Tibial nerve (tissue), 4 donors: ENCODE measurements around the gene HDGFL3. TPM values are rescaled to one million over a fixed set of nuclear protein-coding genes. Genes with fewer than 3 reads are reported as not detected.

Experiments used
- DNase-seq, 2 donors: peaks; one replicate each; pipeline ENCODE4 v3.0.0-alpha.2; 2019; ENCODE audit warnings: low spot score in 2 of 2
- H3K27ac ChIP-seq, 4 donors: fragments of 200-600 bp; sonication (generic) in 3 of 4; one replicate each; pipeline ENCODE4 v1.5.1; 2017 to 2019; ENCODE audit warnings: mild to moderate bottlenecking in 1 of 4
- H3K27me3 ChIP-seq, 2 donors: fragments of 200-600 bp; sonication (generic) in 1 of 2; one replicate each; pipeline versions ENCODE4 v1.5.1 to v1.6.0; 2017 to 2019
- H3K36me3 ChIP-seq, 3 donors: fragments of 200-600 bp; sonication (generic); one replicate each; pipeline ENCODE4 v1.5.1; 2018 to 2019
- H3K4me1 ChIP-seq, 4 donors: fragments of 200-600 bp; sonication (generic) in 3 of 4; one replicate each; pipeline ENCODE4 v1.5.1; 2017 to 2019
- H3K4me3 ChIP-seq, 4 donors: fragments of 200-600 bp; sonication (generic) in 3 of 4; one replicate each; pipeline ENCODE4 v1.5.1; 2017 to 2019; ENCODE audit warnings: mild to moderate bottlenecking in 1 of 4, moderate library complexity in 1 of 4
- H3K9me3 ChIP-seq, 4 donors: fragments of 200-600 bp; sonication (generic) in 3 of 4; one replicate each; pipeline ENCODE4 v1.5.1; 2017 to 2019
- CTCF ChIP-seq, 5 experiments: fragments of 200-600 bp in 3 of 5; fragments of 450-650 bp in 2 of 5; sonication (generic) in 3 of 5; IDR thresholded peaks; one replicate each; pipeline ENCODE4 v1.5.1; 2016 to 2019; ENCODE audit warnings: antibody characterized with exemption in 5 of 5, mild to moderate bottlenecking in 3 of 5, moderate library complexity in 2 of 5
- EP300 ChIP-seq, 2 donors: sonication (generic); formaldehyde crosslinking; IDR thresholded peaks; one replicate each; pipeline ENCODE4 v1.6.1; 2017; ENCODE audit warnings: antibody characterized with exemption in 2 of 2, mild to moderate bottlenecking in 1 of 2
- POLR2A ChIP-seq, 2 donors: fragments of 450-650 bp; IDR thresholded peaks; one replicate each; pipeline ENCODE4 v1.6.1; 2017; ENCODE audit warnings: antibody characterized with exemption in 2 of 2, mild to moderate bottlenecking in 2 of 2, moderate library complexity in 2 of 2
- WGBS, 2 donors: methylation state at CpG; one replicate each; pipeline ENCODE4 v1.1.5; 2018; 5-methylcytosine and 5-hydroxymethylcytosine counted together
- total RNA-seq, 4 donors: library from RNA; depleted of rRNA; stranded (reverse); fragments of >200 nt; gene quantifications; one replicate each; pipeline ENCODE4 v1.1.0, GENCODE V29; 2016

HDGFL3 gene
- total RNA-seq, 4 donors from 2014 or later, result 25.6 to 54.8 (median 43.4) TPM

DNA sequence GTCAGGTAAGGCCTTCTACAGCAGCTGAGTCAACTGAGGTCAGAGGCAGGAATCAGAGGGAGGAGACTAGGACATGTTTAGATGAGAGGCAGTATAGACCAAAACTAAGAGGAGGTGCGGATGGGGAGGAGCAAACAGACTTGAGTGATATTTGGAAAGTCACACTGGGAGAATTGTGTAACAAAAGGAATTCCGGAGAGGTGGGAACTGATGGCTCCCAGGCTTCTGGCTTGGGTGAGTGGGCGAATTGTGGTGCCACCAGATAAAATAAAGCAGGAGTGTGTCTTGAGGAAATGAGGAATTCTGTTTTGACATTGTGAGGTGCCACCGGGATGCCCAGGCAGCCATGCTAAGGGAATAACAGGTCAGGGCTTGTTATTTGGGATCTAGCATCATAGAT is 103.5 kb downstream of the HDGFL3 start:
- no peak for DNase-seq
- 92 to 93% methylated on average over 4 of the region's 4 CpGs for WGBS, 2 donors
- Histone ChIP-seq H3K4me1 (peaks cover 0 to 18% (median 4%) of the 10 kb centered on the region in 4 donors), H3K4me3 (no peak overlapping the region), H3K9me3 (no peaks in the 10 kb centered on the region), H3K36me3 (no peaks in the 10 kb centered on the region), H3K27ac (no peak overlapping the region), H3K27me3 (peaks cover 0 to 34% of the 10 kb centered on the region in 2 donors)
- TF ChIP-seq CTCF (IDR thresholded peaks at IDR 0.05), result no peak
- no peak for TF ChIP-seq POLR2A (IDR thresholded peaks at IDR 0.05)
- TF ChIP-seq EP300 (IDR thresholded peaks at IDR 0.05), result no peak

DNA sequence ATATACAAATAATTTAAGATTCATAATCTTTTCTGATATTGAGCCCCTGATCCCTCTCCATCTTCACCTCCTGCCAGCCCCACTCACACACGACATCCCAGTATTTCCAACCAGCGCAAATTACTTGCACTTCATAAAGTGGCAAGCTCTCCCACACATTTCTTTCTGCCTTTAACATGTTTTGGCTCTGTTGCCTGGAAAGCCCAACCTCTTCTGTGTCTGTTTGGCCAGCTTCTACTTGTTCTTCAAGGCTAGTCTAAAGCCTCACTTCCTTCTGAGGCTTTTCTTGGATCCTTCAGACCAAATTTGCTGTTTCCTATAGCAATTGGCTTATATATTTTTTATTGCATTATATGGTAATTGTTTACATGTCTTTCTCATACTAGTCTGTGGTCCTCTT is 105.3 kb downstream of the HDGFL3 start:
- no peaks in the 10 kb centered on the region for H3K36me3 ChIP-seq
- TF ChIP-seq EP300 (IDR thresholded peaks at IDR 0.05), result no peak
- no peak for TF ChIP-seq CTCF (IDR thresholded peaks at IDR 0.05)
- no peak for TF ChIP-seq POLR2A (IDR thresholded peaks at IDR 0.05)
- no peak for DNase-seq
- WGBS, 2 donors, result 54 to 71% methylated on average over 2 of the region's 2 CpGs
- H3K27ac ChIP-seq, result no peak overlapping the region
- H3K9me3 ChIP-seq, result peaks cover 0 to 6% (median 0%) of the 10 kb centered on the region in 4 donors
- peaks cover 0 to 9% (median 0%) of the 10 kb centered on the region in 4 donors for H3K4me1 ChIP-seq
- no peak overlapping the region for H3K4me3 ChIP-seq
- peaks cover 0 to 17% of the 10 kb centered on the region in 2 donors for H3K27me3 ChIP-seq

DNA sequence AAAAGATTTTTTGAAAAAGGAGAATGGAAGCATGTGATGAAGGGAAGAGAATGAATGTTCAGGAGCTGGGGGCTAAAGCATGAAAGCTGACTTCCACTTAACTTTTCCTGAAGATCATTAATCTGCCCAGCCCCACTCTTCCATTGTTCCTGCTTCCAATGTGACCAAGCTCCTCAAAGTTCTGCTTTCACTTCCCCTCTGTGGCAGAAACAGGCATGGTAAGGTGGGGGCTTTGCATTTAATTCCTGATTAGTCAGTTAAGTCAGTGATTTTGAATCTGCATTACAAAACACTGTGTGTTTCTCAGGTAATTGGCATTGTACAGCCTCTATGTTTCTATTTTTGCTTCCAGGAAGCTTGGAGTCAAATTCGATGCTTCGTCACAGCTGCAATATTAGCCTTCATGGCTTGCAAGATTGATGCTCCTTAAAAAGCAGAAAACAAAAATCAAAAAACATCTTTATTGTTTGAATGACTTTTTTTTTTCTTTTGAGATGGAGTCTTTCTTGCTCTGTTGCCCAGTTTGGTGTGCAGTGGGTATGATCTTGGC is 107.5 kb downstream of the HDGFL3 start:
- no peak overlapping the region for H3K27ac ChIP-seq
- no peak overlapping the region for H3K4me3 ChIP-seq
- H3K9me3 ChIP-seq, result peaks cover 0 to 6% (median 0%) of the 10 kb centered on the region in 4 donors
- H3K36me3 ChIP-seq, result no peaks in the 10 kb centered on the region
- DNase-seq, result no peak
- TF ChIP-seq EP300 (IDR thresholded peaks at IDR 0.05), result peak in 1 of 2 donors; percentile 64
- no peak for TF ChIP-seq CTCF (IDR thresholded peaks at IDR 0.05)
- no peaks in the 10 kb centered on the region for H3K4me1 ChIP-seq
- H3K27me3 ChIP-seq, result no peaks in the 10 kb centered on the region
- 57 to 64% methylated on average over 2 of the region's 2 CpGs for WGBS, 2 donors

DNA sequence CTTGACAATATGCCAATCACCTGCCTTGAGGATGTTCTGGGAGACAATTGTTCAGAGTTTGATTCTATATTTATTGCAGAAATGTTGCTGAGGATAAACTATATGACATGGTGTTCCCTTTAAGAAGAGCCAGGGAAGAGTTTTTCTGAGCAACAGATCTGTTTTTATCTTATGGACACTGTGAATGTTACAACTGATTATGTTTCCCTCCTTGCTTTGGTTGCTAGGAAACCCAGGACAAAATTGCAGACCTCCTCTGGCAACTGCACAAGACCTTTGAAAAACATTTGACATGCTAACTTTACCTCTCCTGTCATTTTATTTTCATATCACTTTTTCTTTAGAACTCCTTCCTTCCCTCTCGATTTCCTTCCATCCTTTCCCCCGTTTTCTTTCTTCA is 108.3 kb downstream of the HDGFL3 start:
- TF ChIP-seq EP300 (IDR thresholded peaks at IDR 0.05), result no peak
- H3K4me3 ChIP-seq, result no peak overlapping the region
- DNase-seq, result no peak
- 68 to 71% methylated on average over 2 of the region's 2 CpGs for WGBS, 2 donors
- no peaks in the 10 kb centered on the region for H3K4me1 ChIP-seq
- H3K36me3 ChIP-seq, result no peaks in the 10 kb centered on the region
- H3K27me3 ChIP-seq, result no peaks in the 10 kb centered on the region
- no peak overlapping the region for H3K27ac ChIP-seq
- peaks cover 0 to 6% (median 0%) of the 10 kb centered on the region in 4 donors for H3K9me3 ChIP-seq

- TF ChIP-seq EP300 (IDR thresholded peaks at IDR 0.05) (no peak), CTCF (IDR thresholded peaks at IDR 0.05) (no peak), POLR2A (IDR thresholded peaks at IDR 0.05) (no peak)
- DNase-seq, result no peak
- H3K36me3 ChIP-seq, result no peaks in the 10 kb centered on the region
Measured at GRCh38 chr15:83098079-83098478, 109.5 kb downstream of the HDGFL3 start.

GRCh38 chr15:83094583-83094982 is 113.0 kb downstream of the HDGFL3 start:
- H3K27ac ChIP-seq, result no peak overlapping the region
- no peaks in the 10 kb centered on the region for H3K36me3 ChIP-seq
- DNase-seq, result no peak
- no peak overlapping the region for H3K4me3 ChIP-seq
- WGBS, 2 donors, result 76 to 82% methylated on average over 5 of the region's 5 CpGs
- no peak for TF ChIP-seq POLR2A (IDR thresholded peaks at IDR 0.05)
- TF ChIP-seq CTCF (IDR thresholded peaks at IDR 0.05), result no peak
- TF ChIP-seq EP300 (IDR thresholded peaks at IDR 0.05), result no peak
- peaks cover 0 to 6% (median 0%) of the 10 kb centered on the region in 4 donors for H3K9me3 ChIP-seq
- no peaks in the 10 kb centered on the region for H3K27me3 ChIP-seq
- H3K4me1 ChIP-seq, result no peaks in the 10 kb centered on the region

More at GRCh38 chr15:83098079-83098478, 109.5 kb downstream of the HDGFL3 start:
- Histone ChIP-seq H3K4me3 (no peak overlapping the region), H3K4me1 (no peaks in the 10 kb centered on the region), H3K27ac (no peak overlapping the region), H3K9me3 (peaks cover 0 to 6% (median 0%) of the 10 kb centered on the region in 4 donors), H3K27me3 (no peaks in the 10 kb centered on the region)
